Progenitor cell of endocrine pancreas (in vitro differentiated cells): ENCODE data around the gene CHAT. TPM values are rescaled to one million over a fixed set of nuclear protein-coding genes. Genes with fewer than 3 reads are reported as not detected.

Experiments used
- DNase-seq: peaks from one replicate; pipeline ENCODE4 v3.0.0; 2021; ENCODE audit warnings: low spot score; ENCODE audit not compliant: unreplicated experiment
- H3K27ac Mint-ChIP-seq: 2 replicates; pipeline ENCODE4 v1.8.0; 2021; ENCODE audit warnings: mild to moderate bottlenecking, moderate library complexity, mixed read lengths
- H3K27me3 Mint-ChIP-seq: 2 replicates; pipeline ENCODE4 v1.8.0; 2021; ENCODE audit warnings: mixed read lengths
- H3K36me3 Mint-ChIP-seq: 2 replicates; pipeline ENCODE4 v1.8.0; 2022; ENCODE audit warnings: mixed read lengths; ENCODE audit not compliant: insufficient read depth
- H3K4me1 Mint-ChIP-seq: 2 replicates; pipeline ENCODE4 v1.8.0; 2021; ENCODE audit warnings: low read depth, mixed read lengths
- H3K4me3 Mint-ChIP-seq: 2 replicates; pipeline ENCODE4 v1.8.0; 2021; ENCODE audit warnings: low read depth, mild to moderate bottlenecking, moderate library complexity, mixed read lengths
- H3K9me3 Mint-ChIP-seq: 2 replicates; pipeline ENCODE4 v1.8.0; 2021; ENCODE audit warnings: low read depth, mixed read lengths
- CTCF ChIP-seq: fragments of 200-600 bp; sonication (generic); IDR thresholded peaks from one replicate; pipeline ENCODE4 v1.5.0; 2021; ENCODE audit warnings: antibody characterized with exemption, mild to moderate bottlenecking; ENCODE audit not compliant: unreplicated experiment
- total RNA-seq: library from RNA; stranded (reverse); gene quantifications from 2 replicates; pipeline ENCODE4 v1.2.1, GENCODE V29; 2021

The CHAT gene
- total RNA-seq, 1 donor from 2014 or later, result not detected

DNA sequence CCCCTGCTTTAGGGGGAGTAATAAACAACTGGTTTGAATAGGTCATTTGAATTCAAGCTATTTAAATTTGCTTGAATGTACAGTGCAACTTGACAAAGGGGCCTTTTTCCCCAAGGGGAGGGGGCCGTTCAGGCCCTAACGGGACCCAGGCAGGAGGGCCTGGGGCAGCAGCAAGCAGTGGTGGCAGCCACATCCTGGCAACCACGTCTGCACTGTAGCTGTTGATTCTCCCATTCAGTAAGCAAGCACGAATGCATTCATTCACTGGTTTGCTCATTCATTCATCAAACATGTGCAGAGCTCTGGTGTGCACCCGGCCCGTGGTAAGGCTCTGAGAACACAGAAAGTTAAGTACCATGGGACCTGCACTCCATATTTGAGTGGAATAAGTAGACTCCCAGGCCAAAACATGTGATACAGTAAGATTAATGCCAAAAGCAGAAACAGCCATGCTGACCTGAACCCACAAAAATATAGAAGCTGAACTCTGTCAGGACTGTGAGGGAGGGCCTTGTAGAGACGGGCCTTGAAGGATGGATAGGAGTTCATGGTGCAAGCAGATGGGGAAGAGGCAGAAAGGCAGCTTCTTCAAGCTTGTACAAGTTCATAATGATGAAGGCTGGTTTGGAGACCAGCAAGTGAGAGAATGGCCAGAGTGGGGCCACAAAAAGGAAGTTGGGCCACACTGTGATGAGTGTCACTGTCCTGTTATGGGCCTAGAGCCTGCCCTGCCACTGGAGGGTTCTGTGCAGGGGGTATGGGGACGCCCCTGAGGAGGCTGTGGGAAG is 36.3 kb downstream of the CHAT start:
- Mint-ChIP-seq H3K27me3 (peaks cover 46% of the 10 kb centered on the region), H3K4me3 (no peak overlapping the region), H3K4me1 (peaks cover 4% of the 10 kb centered on the region), H3K27ac (no peak overlapping the region), H3K36me3 (no peaks in the 10 kb centered on the region), H3K9me3 (no peaks in the 10 kb centered on the region)
- no peak for DNase-seq
- TF ChIP-seq CTCF, result no peak

DNA sequence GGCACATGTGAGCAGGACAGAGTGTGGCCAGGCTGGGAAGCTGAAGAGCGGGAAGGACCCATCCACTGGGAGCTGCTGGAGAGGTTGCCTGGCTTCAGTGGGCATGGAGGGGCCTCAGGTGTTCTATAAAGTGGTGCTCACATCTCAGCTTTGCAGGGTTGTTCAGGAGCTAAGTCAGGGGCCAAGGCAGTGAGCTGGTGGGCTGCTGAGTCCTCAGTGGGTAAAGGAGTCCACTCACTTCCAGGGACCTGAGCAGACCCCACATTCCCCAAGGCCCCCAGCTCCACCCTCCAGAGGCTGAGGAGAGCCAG is 36.8 kb downstream of the CHAT start:
- DNase-seq, result no peak
- peaks cover 42% of the 10 kb centered on the region for H3K27me3 Mint-ChIP-seq
- no peaks in the 10 kb centered on the region for H3K9me3 Mint-ChIP-seq
- no peak overlapping the region for H3K27ac Mint-ChIP-seq
- H3K36me3 Mint-ChIP-seq, result no peaks in the 10 kb centered on the region
- no peak for TF ChIP-seq CTCF
- H3K4me3 Mint-ChIP-seq, result no peak overlapping the region
- H3K4me1 Mint-ChIP-seq, result peaks cover 4% of the 10 kb centered on the region

- Mint-ChIP-seq H3K4me3 (no peak overlapping the region), H3K27ac (no peak overlapping the region), H3K36me3 (no peaks in the 10 kb centered on the region), H3K9me3 (no peaks in the 10 kb centered on the region), H3K27me3 (peaks cover 43% of the 10 kb centered on the region), H3K4me1 (peaks cover 4% of the 10 kb centered on the region)
- TF ChIP-seq CTCF, result no peak
- no peak for DNase-seq
These were observed 37.4 kb downstream of the CHAT start for GRCh38 chr10:49651039-49651835.

- TF ChIP-seq CTCF, result no peak
- no peaks in the 10 kb centered on the region for H3K36me3 Mint-ChIP-seq
- H3K27ac Mint-ChIP-seq, result no peak overlapping the region
- no peak overlapping the region for H3K4me3 Mint-ChIP-seq
- H3K9me3 Mint-ChIP-seq, result no peaks in the 10 kb centered on the region
- H3K4me1 Mint-ChIP-seq, result peaks cover 4% of the 10 kb centered on the region
- no peak for DNase-seq
- H3K27me3 Mint-ChIP-seq, result peaks cover 47% of the 10 kb centered on the region
These were observed 38.1 kb downstream of the CHAT start for GRCh38 chr10:49651917-49652316.

GRCh38 chr10:49652421-49653272 is 38.8 kb downstream of the CHAT start:
- TF ChIP-seq CTCF, result no peak
- H3K27me3 Mint-ChIP-seq, result peaks cover 39% of the 10 kb centered on the region
- H3K4me3 Mint-ChIP-seq, result no peak overlapping the region
- peak overlapping the region; percentile 15 for H3K27ac Mint-ChIP-seq
- no peak for DNase-seq
- H3K4me1 Mint-ChIP-seq, result peaks cover 4% of the 10 kb centered on the region
- no peaks in the 10 kb centered on the region for H3K36me3 Mint-ChIP-seq
- no peaks in the 10 kb centered on the region for H3K9me3 Mint-ChIP-seq
